ENCODE results near the gene PLCB2.
A peak's percentile ranks its signal among the peaks of the same experiment; 100 is the strongest.

Gene PLCB2

GRCh38 chr15:40344631-40345120 lies 36.9 kb upstream of the PLCB2 start:
- no peak overlapping the region for H3K4me3 ChIP-seq (ENCODE audit: low read depth, low read length)
- no peak for DNase-seq (ENCODE audit: low read depth)
- TF ChIP-seq CTCF (IDR thresholded peaks at IDR 0.05; ENCODE audit: control insufficient read depth, extremely low read depth, insufficient read depth) = peak; percentile 81

GRCh38 chr15:40344217-40344616 lies 36.5 kb upstream of the PLCB2 start:
- DNase-seq (ENCODE audit: low read depth) = no peak

GRCh38 chr15:40343512-40343911 lies 35.8 kb upstream of the PLCB2 start:
- no peak overlapping the region for H3K4me3 ChIP-seq (ENCODE audit: low read depth, low read length)
- TF ChIP-seq CTCF (IDR thresholded peaks at IDR 0.05; ENCODE audit: control insufficient read depth, extremely low read depth, insufficient read depth) = no peak
- no peak for DNase-seq (ENCODE audit: low read depth)

More at GRCh38 chr15:40344217-40344616, 36.5 kb upstream of the PLCB2 start:
- H3K4me3 ChIP-seq (ENCODE audit: low read depth, low read length) = no peak overlapping the region
- TF ChIP-seq CTCF (IDR thresholded peaks at IDR 0.05; ENCODE audit: control insufficient read depth, extremely low read depth, insufficient read depth) = no peak

GRCh38 chr15:40342416-40343320 lies 34.9 kb upstream of the PLCB2 start:
- no peak for DNase-seq (ENCODE audit: low read depth)
- TF ChIP-seq CTCF (IDR thresholded peaks at IDR 0.05; ENCODE audit: control insufficient read depth, extremely low read depth, insufficient read depth) = no peak
- no peak overlapping the region for H3K4me3 ChIP-seq (ENCODE audit: low read depth, low read length)

- peak; percentile 68 for DNase-seq (ENCODE audit: low read depth)
- H3K4me3 ChIP-seq (ENCODE audit: low read depth, low read length) = peak within 1 kb of the TSS; percentile 55
- TF ChIP-seq CTCF (IDR thresholded peaks at IDR 0.05; ENCODE audit: control insufficient read depth, extremely low read depth, insufficient read depth) = no peak
Observed at GRCh38 chr15:40340740-40341400, 33.1 kb upstream of the PLCB2 start, which contains the start of gene CCDC9B. TSS of gene CCDC9B (minus strand) at chr15:40340939. CDS start at chr15:40340819, 120 bp downstream.

GRCh38 chr15:40340038-40340739 lies 32.5 kb upstream of the PLCB2 start:
- TF ChIP-seq CTCF (IDR thresholded peaks at IDR 0.05; ENCODE audit: control insufficient read depth, extremely low read depth, insufficient read depth) = no peak
- peak overlapping the region; percentile 55 for H3K4me3 ChIP-seq (ENCODE audit: low read depth, low read length)
- DNase-seq (ENCODE audit: low read depth) = no peak

All from LNCaP clone FGC (cell line).